ENCODE results near the gene CPOX. TPM values are rescaled to one million over a fixed set of nuclear protein-coding genes. Genes with fewer than 3 reads are reported as not detected.
A peak's percentile ranks its signal among the peaks of the same experiment; 100 is the strongest.

Gene CPOX
- total and polyA plus RNA-seq, 10 of the 15 experiments (the other 5 are each of a cell fraction or from before 2014, with no cell fraction given), result 40.7 to 72.6 (median 64.5) TPM

- TF ChIP-seq CTCF (IDR thresholded peaks at IDR 0.05 in 2 of 3, conservative IDR thresholded peaks at IDR 0.05 in 1 of 3; ENCODE audit: control insufficient read depth in 2 of 3, extremely low read depth in 1 of 3, insufficient read depth in 1 of 3, low read depth in 3 of 3, low read length in 3 of 3), result peak; percentile 16 to 42 (median 39); a peak in 3 of 6 replicates
- no peak for TF ChIP-seq TCF12 (IDR thresholded peaks at IDR 0.05; ENCODE audit: low read depth, low read length)
- TF ChIP-seq RAD21 (IDR thresholded peaks at IDR 0.05; ENCODE audit: insufficient read depth, low read depth, low read length), result peak; percentile 54; the same call in 1 of the 2 replicates
- TF ChIP-seq SIN3A (IDR thresholded peaks at IDR 0.05; ENCODE audit: low read depth, low read length), result no peak
- TF ChIP-seq GATAD2B (conservative IDR thresholded peaks at IDR 0.05; ENCODE audit: low read depth), result no peak
- TF ChIP-seq, protein P1, sequence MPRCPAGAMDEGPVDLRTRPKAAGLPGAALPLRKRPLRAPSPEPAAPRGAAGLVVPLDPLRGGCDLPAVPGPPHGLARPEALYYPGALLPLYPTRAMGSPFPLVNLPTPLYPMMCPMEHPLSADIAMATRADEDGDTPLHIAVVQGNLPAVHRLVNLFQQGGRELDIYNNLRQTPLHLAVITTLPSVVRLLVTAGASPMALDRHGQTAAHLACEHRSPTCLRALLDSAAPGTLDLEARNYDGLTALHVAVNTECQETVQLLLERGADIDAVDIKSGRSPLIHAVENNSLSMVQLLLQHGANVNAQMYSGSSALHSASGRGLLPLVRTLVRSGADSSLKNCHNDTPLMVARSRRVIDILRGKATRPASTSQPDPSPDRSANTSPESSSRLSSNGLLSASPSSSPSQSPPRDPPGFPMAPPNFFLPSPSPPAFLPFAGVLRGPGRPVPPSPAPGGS (IDR thresholded peaks at IDR 0.05; ENCODE audit: borderline replicate concordance, insufficient read depth, low read depth, low read length, poor library complexity, severe bottlenecking), result no peak
- no peak for TF ChIP-seq ATF2 (IDR thresholded peaks at IDR 0.05; ENCODE audit: low read length)
- TF ChIP-seq RELA (IDR thresholded peaks at IDR 0.05; ENCODE audit: borderline replicate concordance, partially characterized antibody), result no peak
- TF ChIP-seq, protein P2, sequence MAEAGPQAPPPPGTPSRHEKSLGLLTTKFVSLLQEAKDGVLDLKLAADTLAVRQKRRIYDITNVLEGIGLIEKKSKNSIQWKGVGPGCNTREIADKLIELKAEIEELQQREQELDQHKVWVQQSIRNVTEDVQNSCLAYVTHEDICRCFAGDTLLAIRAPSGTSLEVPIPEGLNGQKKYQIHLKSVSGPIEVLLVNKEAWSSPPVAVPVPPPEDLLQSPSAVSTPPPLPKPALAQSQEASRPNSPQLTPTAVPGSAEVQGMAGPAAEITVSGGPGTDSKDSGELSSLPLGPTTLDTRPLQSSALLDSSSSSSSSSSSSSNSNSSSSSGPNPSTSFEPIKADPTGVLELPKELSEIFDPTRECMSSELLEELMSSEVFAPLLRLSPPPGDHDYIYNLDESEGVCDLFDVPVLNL (IDR thresholded peaks at IDR 0.05; ENCODE audit: low read depth, low read length), result no peak
- no peak for TF ChIP-seq E2F8 (IDR thresholded peaks at IDR 0.05; ENCODE audit: low read depth, partially characterized antibody)
Observed at GRCh38 chr3:98612587-98612986, 19.2 kb upstream of the CPOX start (continued).

All from GM12878 (cell line).